OCI-LY3 (cell line): ENCODE measurements around the gene ABCA2.

ENCODE experiments used
- EZH2phosphoT487 ChIP-seq: fragments of 200-600 bp; shearing (Covaris generic); IDR thresholded peaks from 2 replicates; pipeline ENCODE4 v1.6.1; 2018; ENCODE audit warnings: antibody characterized with exemption, mixed run types, low read depth
- TF ChIP-seq, protein P1 (sequence below): fragments of 200-600, 300-600 bp; sonication (generic); IDR thresholded peaks from 2 replicates; pipeline ENCODE4 v1.5.1; 2014; ENCODE audit warnings: antibody characterized with exemption, low read length, low read depth

- TF ChIP-seq, protein P1, sequence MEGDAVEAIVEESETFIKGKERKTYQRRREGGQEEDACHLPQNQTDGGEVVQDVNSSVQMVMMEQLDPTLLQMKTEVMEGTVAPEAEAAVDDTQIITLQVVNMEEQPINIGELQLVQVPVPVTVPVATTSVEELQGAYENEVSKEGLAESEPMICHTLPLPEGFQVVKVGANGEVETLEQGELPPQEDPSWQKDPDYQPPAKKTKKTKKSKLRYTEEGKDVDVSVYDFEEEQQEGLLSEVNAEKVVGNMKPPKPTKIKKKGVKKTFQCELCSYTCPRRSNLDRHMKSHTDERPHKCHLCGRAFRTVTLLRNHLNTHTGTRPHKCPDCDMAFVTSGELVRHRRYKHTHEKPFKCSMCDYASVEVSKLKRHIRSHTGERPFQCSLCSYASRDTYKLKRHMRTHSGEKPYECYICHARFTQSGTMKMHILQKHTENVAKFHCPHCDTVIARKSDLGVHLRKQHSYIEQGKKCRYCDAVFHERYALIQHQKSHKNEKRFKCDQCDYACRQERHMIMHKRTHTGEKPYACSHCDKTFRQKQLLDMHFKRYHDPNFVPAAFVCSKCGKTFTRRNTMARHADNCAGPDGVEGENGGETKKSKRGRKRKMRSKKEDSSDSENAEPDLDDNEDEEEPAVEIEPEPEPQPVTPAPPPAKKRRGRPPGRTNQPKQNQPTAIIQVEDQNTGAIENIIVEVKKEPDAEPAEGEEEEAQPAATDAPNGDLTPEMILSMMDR, result no peak
- TF ChIP-seq EZH2phosphoT487, result no peak
Observed at GRCh38 chr9:136995772-136996311, 32.2 kb downstream of the ABCA2 start.
